ENCODE data around the gene ZNF532. TPM values are rescaled to one million over a fixed set of nuclear protein-coding genes. Genes with fewer than 3 reads are reported as not detected.

The ZNF532 gene
- total and polyA plus RNA-seq, 11 donors = 16.0 to 84.4 (median 69.9) TPM

GRCh38 chr18:59011289-59011688 lies 146.6 kb downstream of the ZNF532 start:
- WGBS, 4 donors = 57 to 71% (median 70%) methylated on average over 4 of the region's 4 CpGs
- Histone ChIP-seq H3K27me3 (no peaks in the 10 kb centered on the region), H3K27ac (no peak overlapping the region), H3K9me3 (peaks cover 0 to 7% (median 0%) of the 10 kb centered on the region in 12 donors), H3K4me1 (peaks cover 0 to 22% (median 2%) of the 10 kb centered on the region in 12 donors), H3K36me3 (no peaks in the 10 kb centered on the region), H3K4me3 (no peak overlapping the region)
- intact Hi-C loops (cut with DNase I) = no loop called here
- ATAC-seq = no peak
- no peak for TF ChIP-seq POLR2A (IDR thresholded peaks at IDR 0.05)
- no peak for TF ChIP-seq CTCF (IDR thresholded peaks at IDR 0.05)
- no peak for DNase-seq

GRCh38 chr18:59011786-59012185 lies 147.1 kb downstream of the ZNF532 start:
- intact Hi-C loops (cut with DNase I) = no loop called here
- ATAC-seq (no peak), DNase-seq (no peak)
- WGBS, 4 donors = 94 to 97% (median 96%) methylated on average over 5 of the region's 5 CpGs
- no peaks in the 10 kb centered on the region for H3K27me3 ChIP-seq
- H3K4me3 ChIP-seq = no peak overlapping the region
- no peak for TF ChIP-seq POLR2A (IDR thresholded peaks at IDR 0.05)
- TF ChIP-seq CTCF (IDR thresholded peaks at IDR 0.05) = no peak
- peaks cover 0 to 17% (median 2%) of the 10 kb centered on the region in 12 donors for H3K4me1 ChIP-seq
- peaks cover 0 to 2% (median 0%) of the 10 kb centered on the region in 12 donors for H3K9me3 ChIP-seq
- H3K36me3 ChIP-seq = no peaks in the 10 kb centered on the region
- H3K27ac ChIP-seq = no peak overlapping the region

- TF ChIP-seq POLR2A (IDR thresholded peaks at IDR 0.05) = no peak
- no peak for TF ChIP-seq CTCF (IDR thresholded peaks at IDR 0.05)
- H3K36me3 ChIP-seq = no peaks in the 10 kb centered on the region
- ATAC-seq (peak in 1 of 4 donors; percentile 27), DNase-seq (no peak)
- no peak overlapping the region for H3K4me3 ChIP-seq
- H3K9me3 ChIP-seq = peaks cover 0 to 8% (median 1%) of the 10 kb centered on the region in 12 donors
- H3K4me1 ChIP-seq = peaks cover 0 to 11% (median 2%) of the 10 kb centered on the region in 12 donors
- WGBS, 4 donors = 48 to 71% (median 65%) methylated on average over 2 to 6 of the region's 6 CpGs
- intact Hi-C loops (cut with DNase I) = no loop called here
- H3K27me3 ChIP-seq = no peaks in the 10 kb centered on the region
- no peak overlapping the region for H3K27ac ChIP-seq
Measured at GRCh38 chr18:59012815-59013705, 148.4 kb downstream of the ZNF532 start.

- intact Hi-C loops (cut with DNase I) = no loop called here
- ATAC-seq (no peak), DNase-seq (no peak)
- TF ChIP-seq CTCF (IDR thresholded peaks at IDR 0.05) = no peak
- no peak for TF ChIP-seq POLR2A (IDR thresholded peaks at IDR 0.05)
- Histone ChIP-seq H3K4me1 (peaks cover 0 to 6% (median 0%) of the 10 kb centered on the region in 12 donors), H3K27me3 (no peaks in the 10 kb centered on the region), H3K9me3 (peaks cover 0 to 8% (median 1%) of the 10 kb centered on the region in 12 donors), H3K4me3 (no peak overlapping the region), H3K27ac (no peak overlapping the region), H3K36me3 (no peaks in the 10 kb centered on the region)
- 66 to 79% (median 68%) methylated on average over 2 of the region's 2 CpGs for WGBS, 4 donors
Measured at GRCh38 chr18:59013744-59014143, 149.1 kb downstream of the ZNF532 start.

All from heart left ventricle (tissue), 16 donors.